Kidney epithelial cell (primary cell): ENCODE results near the gene PRR27. TPM values are rescaled to one million over a fixed set of nuclear protein-coding genes. Genes with fewer than 3 reads are reported as not detected.

Experiments
- DNase-seq: peaks from one replicate; pipeline ENCODE4 v3.0.0-alpha.2; 2010; ENCODE audit warnings: low read depth
- H3K27me3 ChIP-seq: 2 replicates; pipeline ENCODE4 v1.6.0; 2011; ENCODE audit warnings: low read length; ENCODE audit not compliant: control insufficient read depth, insufficient read depth
- H3K36me3 ChIP-seq: 2 replicates; pipeline ENCODE4 v1.5.1; 2011; ENCODE audit warnings: low read length; ENCODE audit not compliant: control insufficient read depth, insufficient read depth
- H3K4me3 ChIP-seq: 2 replicates; pipeline ENCODE4 v1.5.1; 2011; ENCODE audit warnings: low read depth, mild to moderate bottlenecking, control low read depth, low read length
- CTCF ChIP-seq: IDR thresholded peaks from 2 replicates; pipeline ENCODE4 v1.5.1; 2011; ENCODE audit warnings: mild to moderate bottlenecking, moderate library complexity, low read length, control low read depth, inconsistent platforms; ENCODE audit not compliant: insufficient read depth, poor library complexity, severe bottlenecking
- total RNA-seq: library from RNA; depleted of rRNA; stranded (reverse); fragments of >200 nt; gene quantifications from 2 replicates; pipeline ENCODE4 v1.2.3, GENCODE V29; 2015

PRR27 gene
- total RNA-seq, 1 donor from 2014 or later = not detected

GRCh38 chr4:70187216-70187615, 33.2 kb downstream of the PRR27 start:
- no peaks in the 10 kb centered on the region for H3K27me3 ChIP-seq
- no peak for DNase-seq
- no peak overlapping the region for H3K4me3 ChIP-seq
- no peaks in the 10 kb centered on the region for H3K36me3 ChIP-seq
- TF ChIP-seq CTCF = no peak

GRCh38 chr4:70190579-70190978, 36.5 kb downstream of the PRR27 start:
- no peak for DNase-seq
- no peak overlapping the region for H3K4me3 ChIP-seq
- no peak for TF ChIP-seq CTCF
- no peaks in the 10 kb centered on the region for H3K36me3 ChIP-seq
- H3K27me3 ChIP-seq = no peaks in the 10 kb centered on the region

- no peaks in the 10 kb centered on the region for H3K27me3 ChIP-seq
- TF ChIP-seq CTCF = no peak
- no peak overlapping the region for H3K4me3 ChIP-seq
- DNase-seq = no peak
- no peaks in the 10 kb centered on the region for H3K36me3 ChIP-seq
Measured at GRCh38 chr4:70191647-70192046, 37.6 kb downstream of the PRR27 start.

GRCh38 chr4:70192895-70193294, 38.9 kb downstream of the PRR27 start:
- H3K36me3 ChIP-seq = no peaks in the 10 kb centered on the region
- no peak for TF ChIP-seq CTCF
- DNase-seq = no peak
- H3K27me3 ChIP-seq = no peaks in the 10 kb centered on the region
- no peak overlapping the region for H3K4me3 ChIP-seq

GRCh38 chr4:70195425-70195824, 41.4 kb downstream of the PRR27 start, which contains the start of gene ODAM:
TSS of gene ODAM (plus strand) at chr4:70195725. CDS start at chr4:70196544, 819 bp downstream.
- no peak for DNase-seq
- TF ChIP-seq CTCF = no peak
- no peaks in the 10 kb centered on the region for H3K27me3 ChIP-seq
- H3K4me3 ChIP-seq = no peak within 1 kb of the TSS
- H3K36me3 ChIP-seq = no peaks in the 10 kb centered on the region

- no peaks in the 10 kb centered on the region for H3K36me3 ChIP-seq
- TF ChIP-seq CTCF = no peak
- H3K27me3 ChIP-seq = no peaks in the 10 kb centered on the region
- DNase-seq = no peak
- no peak overlapping the region for H3K4me3 ChIP-seq
Measured at GRCh38 chr4:70196857-70197256, 42.8 kb downstream of the PRR27 start.
